Measurements from ENCODE around the gene TSHR.
A peak's percentile ranks its signal among the peaks of the same experiment; 100 is the strongest.

TSHR gene

GRCh38 chr14:81193924-81194633 lies 238.7 kb downstream of the TSHR start:
- DNase-seq, result peak; percentile 21

Measured in NCI-H69 (cell line).